ENCODE measurements around the gene ZRANB3.

Gene ZRANB3

DNA sequence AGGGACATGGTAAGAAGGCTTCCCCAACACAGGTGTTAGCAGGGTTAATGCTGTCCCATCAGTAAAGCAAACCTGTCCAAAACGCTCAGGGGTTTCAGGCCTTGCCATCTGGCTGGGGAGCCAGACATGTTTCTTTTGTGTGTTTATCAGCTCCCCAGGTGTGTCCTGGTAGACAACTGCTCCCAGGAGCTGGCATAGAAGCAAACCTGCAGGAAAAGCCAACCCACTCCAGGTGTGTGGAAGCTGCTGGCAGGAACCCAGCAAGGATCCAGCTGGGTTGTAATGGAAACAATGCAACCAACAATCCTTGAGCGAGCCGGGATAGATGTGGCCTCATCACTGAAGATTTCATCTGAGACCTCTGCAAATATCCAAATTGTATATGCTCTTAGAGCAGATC is 355.8 kb downstream of the ZRANB3 start:
- no peak for DNase-seq (ENCODE audit: low read depth in 3 of 3)

DNA sequence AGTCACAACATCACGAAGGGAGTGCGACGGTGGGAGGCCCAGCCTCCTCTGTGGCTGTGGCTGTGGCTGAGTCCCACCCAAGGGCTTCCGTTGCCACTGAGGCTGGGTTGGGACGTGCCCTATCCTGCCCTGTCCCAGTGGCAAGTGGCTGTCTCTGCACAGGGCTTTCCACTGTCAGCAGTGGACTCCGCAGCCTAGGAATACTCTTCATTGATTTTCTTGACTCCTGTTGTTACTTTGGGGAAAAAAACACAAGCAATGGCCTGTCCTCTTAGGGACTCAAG is 356.3 kb downstream of the ZRANB3 start:
- DNase-seq (ENCODE audit: low read depth in 3 of 3) = no peak

DNA sequence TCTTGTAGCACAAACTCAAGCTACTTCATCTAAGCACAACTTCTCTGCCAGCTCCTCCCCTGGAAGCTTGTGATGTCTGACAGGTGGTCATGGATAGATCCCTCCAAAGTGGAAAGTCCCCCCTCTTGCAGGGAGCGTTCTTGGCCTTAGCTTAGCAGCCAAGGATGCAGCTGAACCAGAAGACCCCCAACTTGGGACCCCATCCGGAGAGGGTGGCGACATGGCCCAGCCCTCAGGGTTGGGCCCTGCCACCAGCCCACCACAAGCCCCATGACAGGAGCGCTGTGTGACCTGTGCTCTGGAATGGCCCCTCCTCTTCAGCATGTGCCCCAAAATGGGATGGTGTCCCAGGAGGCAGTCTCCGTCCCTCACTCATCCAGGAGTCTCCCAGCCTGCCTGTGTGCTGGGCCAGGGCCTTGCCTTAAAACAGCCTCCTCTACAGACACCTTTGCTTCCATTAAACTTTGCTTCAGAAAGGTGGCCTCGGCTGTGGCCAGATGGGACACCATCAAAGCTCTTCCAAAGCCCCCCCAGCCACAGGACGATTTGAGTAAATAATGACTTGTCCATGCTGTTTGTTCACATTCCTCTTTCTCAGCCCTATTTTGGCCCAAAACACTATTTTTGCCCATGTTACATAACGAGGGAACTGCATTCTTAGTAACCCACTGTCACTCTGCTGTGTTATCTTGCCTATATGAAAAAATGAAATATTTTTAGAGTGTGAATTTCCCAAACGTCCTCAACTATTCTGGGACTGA is 356.8 kb downstream of the ZRANB3 start:
- DNase-seq (ENCODE audit: low read depth in 3 of 3) = no peak

DNA sequence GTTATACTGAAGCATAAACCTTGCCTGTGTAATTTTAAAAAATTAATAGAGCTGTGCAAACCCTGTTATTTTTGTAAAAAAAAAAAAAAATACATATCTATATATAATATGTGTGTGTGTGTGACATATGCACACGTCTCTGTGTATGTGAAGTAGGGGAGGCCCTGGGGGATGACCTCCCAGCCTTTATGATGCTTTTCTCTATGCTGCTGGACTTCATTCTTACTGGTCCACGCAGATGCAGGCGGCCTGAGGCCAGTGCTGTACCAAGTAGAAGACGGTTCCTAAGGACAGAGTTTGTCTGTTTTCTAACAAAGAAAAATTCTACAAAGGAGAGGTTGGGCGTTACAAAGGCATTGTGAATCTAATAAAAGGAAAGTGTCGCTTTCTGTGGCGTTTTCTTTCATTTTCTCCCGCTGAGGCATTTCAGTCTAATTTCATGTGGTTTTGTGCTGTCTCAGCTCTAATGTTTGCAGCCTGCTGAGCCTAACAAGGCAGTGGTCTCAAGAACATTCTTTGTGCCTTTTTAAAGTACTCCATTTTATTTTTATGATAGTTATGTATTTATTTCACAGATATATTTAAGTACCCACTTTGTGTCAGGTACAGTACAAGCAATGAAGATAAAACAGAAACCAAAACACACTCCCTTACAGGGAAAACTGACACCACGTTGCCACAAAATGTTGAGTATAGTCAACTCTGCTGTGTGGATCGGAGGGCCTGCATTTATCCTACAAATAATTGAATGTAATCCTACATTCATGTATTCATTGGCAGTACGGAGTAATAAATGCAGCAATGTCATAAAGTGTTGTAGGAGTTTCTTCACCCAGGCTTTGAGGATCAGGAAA is 360.9 kb downstream of the ZRANB3 start:
- DNase-seq (ENCODE audit: low read depth in 3 of 3) = no peak

DNA sequence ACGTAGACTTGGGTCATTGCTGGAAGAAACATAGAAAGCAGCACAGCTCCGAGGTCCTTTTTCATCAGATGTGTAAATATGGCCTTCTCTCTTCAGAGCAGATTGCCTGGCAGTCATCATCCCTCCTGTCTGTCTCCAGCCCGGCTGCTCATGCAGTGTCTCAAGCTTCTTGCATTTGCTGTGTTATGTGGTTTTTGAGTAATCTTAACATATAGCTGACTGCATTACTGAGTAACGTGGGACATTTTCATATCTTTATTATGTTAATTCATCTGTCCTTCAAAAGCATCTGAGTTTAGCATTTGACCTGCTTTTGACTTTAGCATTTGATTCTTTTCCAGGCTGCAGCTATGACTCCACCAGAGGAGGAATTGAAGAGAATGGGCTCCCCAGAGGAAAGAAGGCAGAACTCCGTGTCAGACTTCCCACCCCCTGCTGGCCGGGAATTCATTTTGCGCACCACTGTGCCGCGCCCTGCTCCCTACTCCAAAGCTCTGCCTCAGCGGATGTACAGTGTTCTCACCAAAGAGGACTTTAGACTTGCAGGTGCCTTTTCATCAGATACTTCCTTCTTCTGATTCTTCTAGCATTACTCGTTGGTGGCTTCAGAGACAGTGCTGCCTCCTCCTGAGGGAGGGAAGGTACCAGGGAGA is 362.7 kb downstream of the ZRANB3 start:
- no peak for DNase-seq (ENCODE audit: low read depth in 3 of 3)

DNA sequence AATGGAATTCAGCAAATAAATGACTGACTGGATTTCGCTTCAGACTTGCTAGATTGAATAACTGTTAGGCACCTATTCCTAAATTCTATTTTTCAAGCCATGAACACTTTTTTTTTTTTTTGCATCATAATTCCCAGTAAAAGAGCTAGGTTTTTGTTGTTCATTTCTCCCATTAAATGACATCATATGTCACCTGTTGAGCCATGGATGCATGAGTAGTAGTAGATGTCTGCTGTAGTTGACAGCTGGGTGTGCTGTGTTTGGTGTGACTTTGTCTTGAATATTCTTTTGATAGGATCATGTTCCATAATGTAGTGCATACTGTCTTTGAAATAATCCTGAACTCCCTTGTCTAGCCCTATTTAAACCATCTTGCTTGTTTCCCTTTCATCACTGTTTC is 363.7 kb downstream of the ZRANB3 start:
- DNase-seq (ENCODE audit: low read depth in 3 of 3) = no peak

DNA sequence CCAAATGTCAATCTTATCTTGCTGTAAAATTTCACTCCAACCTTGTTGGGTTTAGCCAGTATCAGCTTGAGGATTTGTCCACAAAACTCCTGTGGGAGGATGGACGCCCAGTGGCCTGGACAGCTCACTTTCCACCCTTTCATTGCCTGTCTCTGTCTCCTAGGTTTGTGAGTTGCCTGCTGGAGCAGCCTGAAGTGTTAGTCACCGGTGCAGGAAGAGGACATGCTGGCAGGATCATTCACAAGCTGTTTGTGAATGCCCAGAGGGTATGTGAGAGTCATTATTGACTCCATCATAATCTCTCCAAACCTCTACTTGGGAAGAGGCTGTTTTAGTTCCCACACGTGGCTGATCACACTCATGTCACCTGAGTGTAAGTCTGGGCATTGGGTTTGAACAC is 366.6 kb downstream of the ZRANB3 start:
- no peak for DNase-seq (ENCODE audit: low read depth in 3 of 3)

DNA sequence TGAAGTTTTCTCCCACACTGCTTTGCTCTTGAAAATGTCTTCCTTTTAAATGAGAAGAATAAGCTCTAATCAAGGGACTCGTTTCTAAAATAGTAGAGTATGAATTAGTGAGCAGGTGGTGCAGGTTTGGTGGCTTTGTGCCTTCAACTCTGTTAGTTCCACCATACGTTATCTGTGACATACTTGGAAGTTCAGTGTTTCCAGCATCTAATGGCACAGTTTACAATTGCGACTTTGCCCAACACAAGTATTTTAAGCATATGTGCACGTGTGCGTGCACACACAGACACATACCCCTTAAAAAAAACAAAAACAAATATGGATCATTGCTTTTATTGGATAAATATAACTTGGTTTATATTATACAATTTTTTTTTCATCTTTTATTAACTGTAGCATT is 367.1 kb downstream of the ZRANB3 start:
- no peak for DNase-seq (ENCODE audit: low read depth in 3 of 3)

DNA sequence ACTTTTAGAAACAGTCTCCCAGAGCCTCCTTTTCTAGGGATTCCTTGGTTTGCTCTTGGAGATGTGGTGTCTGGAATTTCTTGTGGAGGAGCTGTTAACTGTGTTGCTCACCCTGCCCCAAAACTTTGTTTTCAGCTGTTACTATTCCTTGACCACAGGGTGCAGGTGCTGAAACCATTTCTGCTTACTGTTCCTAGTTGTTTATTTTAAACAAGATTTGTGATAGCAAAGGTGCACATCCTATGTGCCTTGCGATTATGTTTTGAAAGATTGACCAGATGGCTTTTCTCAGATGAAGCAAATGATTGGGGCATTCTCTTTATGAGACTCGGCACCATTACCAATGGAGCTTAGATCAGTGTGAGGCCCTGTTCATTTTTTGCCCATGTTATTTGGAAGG is 367.7 kb downstream of the ZRANB3 start:
- DNase-seq (ENCODE audit: low read depth in 3 of 3) = no peak

DNA sequence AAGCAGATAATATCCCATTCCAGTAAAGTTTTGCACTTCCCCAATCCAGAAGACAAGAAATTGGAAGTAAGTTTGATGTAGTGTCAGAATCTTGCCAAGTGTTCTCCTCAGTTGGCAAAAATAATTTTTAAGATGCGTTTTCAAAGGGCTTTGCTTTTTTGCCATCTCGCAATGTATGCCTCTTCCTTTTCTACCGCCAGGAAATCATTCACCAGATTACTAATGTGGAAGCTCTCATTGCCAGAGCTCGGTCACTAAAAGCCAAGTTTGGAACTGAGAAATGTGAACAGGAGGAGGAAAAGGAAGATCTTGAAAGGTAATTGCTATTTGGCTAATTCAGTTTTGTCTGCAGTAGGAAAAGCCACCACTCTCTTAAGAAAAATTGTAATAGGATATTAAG is 368.2 kb downstream of the ZRANB3 start:
- no peak for DNase-seq (ENCODE audit: low read depth in 3 of 3)

DNA sequence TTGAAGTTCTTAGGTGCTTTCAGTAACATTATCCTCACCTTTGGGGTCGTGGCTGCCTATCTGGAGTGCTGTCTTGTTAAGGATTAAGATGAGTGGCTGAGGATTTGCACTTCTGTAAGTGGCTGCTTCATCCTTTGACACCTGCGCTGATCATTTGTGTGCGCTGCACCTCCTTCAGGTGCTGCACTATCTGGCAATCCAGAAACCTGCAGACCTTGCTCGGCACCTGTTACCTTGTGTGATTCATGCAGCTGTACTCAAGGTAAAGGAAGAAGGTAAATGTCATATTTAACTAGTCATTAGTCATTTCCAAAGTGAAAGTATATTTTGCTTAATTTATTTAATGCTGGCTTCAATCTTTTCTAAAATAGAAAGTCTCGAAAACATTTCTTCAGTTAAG is 368.6 kb downstream of the ZRANB3 start:
- DNase-seq (ENCODE audit: low read depth in 3 of 3) = no peak

DNA sequence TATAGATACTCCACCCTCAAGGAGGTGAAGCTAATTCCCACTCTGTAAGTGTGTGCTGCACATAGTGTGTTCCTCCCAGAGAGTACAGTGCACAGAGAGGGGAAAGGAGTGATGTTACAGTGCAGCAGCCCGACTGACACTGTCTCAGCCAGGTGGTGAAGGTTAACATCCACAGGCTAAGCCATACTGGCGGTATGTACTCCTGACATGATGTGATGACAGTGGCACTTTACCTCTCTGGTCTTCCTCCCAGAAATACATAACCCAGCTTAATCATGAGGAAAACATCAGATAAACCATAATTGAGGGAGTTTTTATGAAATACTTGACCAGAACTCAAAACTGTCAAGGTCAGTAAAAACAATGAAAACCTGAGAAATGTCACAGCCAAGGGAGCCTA is 371.8 kb downstream of the ZRANB3 start:
- no peak for DNase-seq (ENCODE audit: low read depth in 3 of 3)

DNA sequence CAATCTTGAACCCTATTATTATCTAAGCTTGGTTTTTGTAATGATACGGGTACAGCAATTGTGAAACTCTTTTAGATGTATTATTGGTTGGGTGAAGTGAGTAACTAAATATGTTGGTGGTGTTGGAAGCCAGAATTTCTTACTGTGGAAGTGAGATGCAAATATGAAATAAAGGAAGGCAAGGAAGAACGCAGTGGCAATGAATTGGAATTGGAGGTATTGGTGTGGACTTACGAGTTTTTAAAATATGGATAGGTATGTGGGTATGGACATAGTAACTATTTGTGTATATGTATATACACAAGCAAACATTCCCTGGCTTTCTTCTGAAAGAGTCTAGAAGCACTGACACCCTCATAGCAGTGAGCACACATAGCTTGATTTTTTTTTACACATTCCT is 373.2 kb downstream of the ZRANB3 start:
- no peak for DNase-seq (ENCODE audit: low read depth in 3 of 3)

DNA sequence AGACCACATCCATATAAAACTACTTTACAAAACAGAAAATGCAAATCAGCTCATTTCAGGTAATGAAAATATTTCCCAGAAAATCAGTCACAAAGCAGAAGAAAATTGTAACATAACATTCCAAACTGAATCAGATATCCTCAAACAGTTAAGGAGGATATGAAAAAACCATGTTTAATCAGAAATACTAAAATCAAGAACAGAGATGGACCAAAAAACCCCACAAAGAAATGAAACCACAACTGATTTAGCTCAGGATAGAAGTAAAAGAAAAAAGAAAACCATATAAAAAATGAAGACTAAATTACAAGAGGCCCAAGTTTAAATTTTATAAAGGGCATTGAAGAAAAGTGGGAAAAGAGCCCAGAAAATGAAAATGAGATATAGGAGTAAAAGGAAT is 376.1 kb downstream of the ZRANB3 start:
- DNase-seq (ENCODE audit: low read depth in 3 of 3) = no peak

DNA sequence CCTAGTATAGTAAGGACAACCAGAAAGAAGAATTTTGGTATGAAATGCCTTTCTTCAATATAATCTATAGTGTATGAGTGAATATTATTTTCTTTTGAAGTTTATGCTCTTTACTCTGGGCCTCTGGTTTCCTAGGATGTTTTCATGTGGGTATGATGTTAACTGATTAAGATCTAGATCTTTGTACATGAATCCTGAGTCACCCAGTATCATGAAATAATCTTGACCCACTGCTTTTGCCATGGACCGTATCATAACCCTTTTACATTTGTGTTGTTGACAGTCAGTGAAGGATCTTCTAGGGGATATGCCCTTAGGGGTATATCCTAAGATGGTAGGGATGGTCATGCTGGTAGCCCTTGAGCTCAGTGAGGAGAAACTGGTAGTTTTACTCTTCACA is 378.7 kb downstream of the ZRANB3 start:
- DNase-seq (ENCODE audit: low read depth in 3 of 3) = no peak

DNA sequence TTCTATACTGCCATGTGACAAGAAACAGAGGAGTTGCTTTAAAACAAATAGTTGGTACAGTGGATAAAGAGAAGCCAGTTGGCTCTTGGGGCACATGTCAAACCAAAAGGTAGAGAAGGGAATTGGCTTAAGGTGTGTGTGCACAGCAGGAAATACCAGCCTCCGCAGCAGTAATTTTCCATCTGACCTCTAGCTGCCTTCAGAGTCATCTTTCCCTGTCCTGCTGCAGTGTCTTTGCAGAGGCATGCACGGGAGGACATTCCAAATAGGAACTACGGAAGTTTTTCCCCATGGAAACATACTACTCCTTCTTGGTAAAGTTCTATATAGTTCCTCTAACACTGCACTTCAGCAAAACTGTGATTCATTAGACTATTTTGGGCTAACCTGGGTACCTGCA is 379.4 kb downstream of the ZRANB3 start:
- DNase-seq (ENCODE audit: low read depth in 3 of 3) = no peak

DNA sequence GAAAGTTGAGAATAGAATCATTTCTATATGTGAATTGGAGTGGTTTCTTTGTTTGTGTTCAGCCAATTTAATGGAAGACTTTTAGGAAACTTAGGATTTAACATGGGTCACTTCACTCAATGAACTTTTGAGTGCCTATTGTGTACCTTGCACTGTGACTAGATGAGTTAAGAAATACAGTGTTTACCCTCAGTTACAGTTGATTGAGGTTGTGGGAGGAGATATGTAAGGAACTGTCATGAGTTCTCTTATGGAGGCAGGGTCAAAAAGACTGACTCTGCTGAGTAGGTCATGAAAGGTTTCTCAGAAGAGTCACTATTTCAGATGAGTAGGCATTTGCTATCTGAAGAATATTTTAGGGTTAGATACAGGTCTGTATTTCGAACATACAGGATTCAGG is 380.3 kb downstream of the ZRANB3 start:
- no peak for DNase-seq (ENCODE audit: low read depth in 3 of 3)

DNA sequence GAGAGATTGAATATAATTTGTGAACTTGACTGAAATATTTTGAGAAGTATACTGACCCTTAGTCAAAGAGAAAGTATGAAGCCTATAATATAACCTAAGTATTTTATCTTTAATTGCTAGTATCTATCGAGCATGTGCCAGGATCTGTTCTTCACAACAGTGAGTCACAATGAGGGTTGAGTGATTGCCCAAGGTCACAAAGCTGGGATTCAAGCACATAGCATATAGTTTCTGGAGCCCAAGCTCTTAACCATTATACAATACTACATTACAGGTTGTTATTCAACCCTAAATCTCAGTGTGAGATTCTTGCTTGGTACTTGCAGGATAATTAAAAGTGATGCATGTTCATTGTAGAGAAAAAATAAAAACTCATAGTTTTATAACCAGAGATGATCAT is 381.8 kb downstream of the ZRANB3 start:
- DNase-seq (ENCODE audit: low read depth in 3 of 3) = no peak

DNA sequence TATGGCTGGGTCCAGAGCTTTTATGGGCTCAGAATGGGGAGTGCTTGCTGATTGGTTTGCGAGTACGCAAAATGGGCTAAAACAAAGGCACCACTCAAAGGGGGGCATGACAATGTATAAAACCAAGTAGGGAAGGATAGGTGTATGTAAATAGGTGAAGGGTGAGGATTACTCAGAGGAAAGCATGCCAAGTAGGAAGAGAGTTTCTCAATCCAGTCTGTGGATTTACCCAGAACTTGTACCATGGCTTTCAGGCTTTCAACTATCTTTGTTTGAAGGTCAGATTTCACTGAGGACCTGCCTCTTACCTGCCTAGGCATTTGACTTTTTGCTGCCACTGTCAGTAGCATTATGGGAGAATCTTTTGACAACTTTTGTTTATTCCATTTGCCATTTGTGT is 386.7 kb downstream of the ZRANB3 start:
- no peak for DNase-seq (ENCODE audit: low read depth in 3 of 3)

DNA sequence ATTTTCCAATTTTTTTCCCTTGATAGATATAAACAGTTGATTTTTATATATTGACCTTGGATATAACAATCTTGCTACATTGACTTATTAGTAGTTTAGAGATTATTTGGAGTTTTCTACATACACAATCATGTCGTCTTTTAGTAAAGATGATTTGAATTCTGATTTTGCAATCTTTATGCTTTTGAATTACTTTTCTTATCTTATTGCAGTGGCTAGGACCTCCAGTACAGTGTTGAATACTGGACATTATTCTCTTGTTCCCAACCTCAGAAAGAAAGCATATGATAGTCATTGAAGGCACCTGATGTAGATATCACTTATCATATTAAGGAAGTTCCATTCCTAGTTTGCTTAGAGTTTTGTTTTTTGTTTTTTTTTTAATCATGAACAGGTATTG is 388.7 kb downstream of the ZRANB3 start:
- DNase-seq (ENCODE audit: low read depth in 3 of 3) = no peak

DNA sequence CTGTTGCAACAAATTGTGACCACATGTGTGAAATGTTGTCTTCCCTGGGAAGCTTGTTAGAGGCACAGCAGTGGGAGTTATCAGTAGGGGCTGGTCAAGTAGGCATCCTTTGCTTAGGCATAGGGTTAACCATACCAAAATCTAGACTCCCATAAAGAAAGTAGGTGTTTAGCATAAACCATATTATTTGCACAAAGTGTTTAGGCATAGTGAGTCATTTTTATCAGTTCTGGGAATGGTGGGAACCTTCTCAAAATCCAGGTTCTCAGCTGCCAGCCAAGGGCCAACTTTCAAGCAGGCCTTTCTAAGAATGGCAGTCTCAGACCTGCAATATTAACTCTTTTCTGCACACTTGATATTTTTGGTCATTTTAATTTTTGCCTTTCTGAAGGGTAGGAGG is 390.4 kb downstream of the ZRANB3 start:
- no peak for DNase-seq (ENCODE audit: low read depth in 3 of 3)

DNA sequence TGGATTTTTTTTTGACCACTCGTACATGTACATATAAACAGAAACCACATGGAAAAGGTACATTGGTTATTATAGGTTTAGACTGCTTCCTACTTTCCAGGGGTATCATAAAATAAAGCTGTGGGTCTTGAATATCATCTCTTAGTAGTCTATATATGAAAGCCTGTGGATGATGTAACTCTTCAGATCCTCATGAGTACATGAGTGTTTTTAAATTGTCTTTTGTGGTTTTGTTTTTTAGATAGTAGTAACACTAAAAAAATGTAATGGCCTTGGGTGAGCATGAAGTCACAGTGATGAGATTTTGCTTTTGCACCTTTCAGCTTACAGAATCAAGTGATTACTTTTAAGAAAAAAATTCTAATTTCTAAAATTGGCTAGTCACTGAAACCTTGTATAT is 398.7 kb downstream of the ZRANB3 start:
- DNase-seq (ENCODE audit: low read depth in 3 of 3) = no peak

DNA sequence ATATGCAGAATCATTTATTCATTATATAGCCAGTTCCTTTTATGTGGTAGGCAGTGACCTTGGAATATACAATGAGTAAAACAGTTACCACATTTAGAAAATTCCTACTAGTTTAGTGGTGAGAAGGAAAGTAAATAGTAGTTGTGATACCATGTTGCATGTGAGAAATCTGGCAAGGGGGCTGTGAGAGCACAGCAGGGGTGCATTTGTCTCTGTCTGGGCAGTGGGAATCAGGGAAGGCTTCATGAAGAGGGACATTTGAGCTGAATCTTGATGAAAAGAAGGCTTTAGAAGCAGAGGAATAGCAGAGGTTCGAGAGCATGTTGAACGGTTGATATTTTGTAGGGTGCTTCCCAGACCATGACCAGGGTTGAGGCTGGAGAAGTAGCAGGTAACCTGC is 400.3 kb downstream of the ZRANB3 start:
- no peak for DNase-seq (ENCODE audit: low read depth in 3 of 3)

Measured in stimulated activated CD4-positive, alpha-beta T cell treated with anti-CD3 and anti-CD28 coated beads, TNF-alpha, amount 100 ng/mL, for 24 hours (primary cell).